NB4 (cell line): ENCODE measurements around the gene KDM4E.

Experiments used
- DNase-seq: peaks from one replicate; pipeline ENCODE4 v3.0.0; 2010; ENCODE audit warnings: low read depth
- H3K4me3 ChIP-seq: one replicate; pipeline ENCODE4 v1.5.1; 2011; ENCODE audit warnings: mild to moderate bottlenecking, low read depth, low read length, moderate library complexity
- CTCF ChIP-seq: IDR thresholded peaks from one replicate; pipeline ENCODE4 v1.5.1; 2012; ENCODE audit warnings: low read depth, low read length
- MAX ChIP-seq: IDR thresholded peaks from 2 replicates; pipeline ENCODE4 v1.6.1; 2011; ENCODE audit warnings: low read depth, low read length
- MYC ChIP-seq: IDR thresholded peaks from 2 replicates; pipeline ENCODE4 v1.6.1; 2011; ENCODE audit warnings: low read depth, low read length
- POLR2A ChIP-seq: IDR thresholded peaks from 2 replicates; pipeline ENCODE4 v1.6.1; 2011; ENCODE audit warnings: mild to moderate bottlenecking; ENCODE audit not compliant: insufficient read length; ENCODE audit errors: extremely low read depth

Gene KDM4E

DNA sequence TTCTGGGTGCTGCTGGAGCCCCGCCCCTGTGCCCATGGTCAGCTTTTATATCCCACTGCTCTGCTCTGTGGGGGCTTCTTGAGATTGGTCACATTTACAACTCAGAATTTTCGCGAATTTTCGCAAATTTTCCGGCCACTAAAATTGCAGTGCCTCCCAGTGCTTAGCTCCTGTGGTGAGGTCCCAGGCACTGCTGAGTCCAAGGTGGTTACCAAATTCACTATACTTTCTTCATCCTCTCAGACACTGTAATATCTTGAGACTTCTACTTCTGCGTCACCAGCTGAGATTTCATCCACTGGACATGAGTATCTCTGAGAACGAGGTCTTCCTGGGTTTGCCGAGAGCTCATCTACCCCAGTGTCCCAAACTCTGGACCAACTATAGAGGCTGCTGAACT, 32.9 kb downstream of the KDM4E start:
- no peak for TF ChIP-seq MYC
- H3K4me3 ChIP-seq = no peak overlapping the region
- DNase-seq = no peak

DNA sequence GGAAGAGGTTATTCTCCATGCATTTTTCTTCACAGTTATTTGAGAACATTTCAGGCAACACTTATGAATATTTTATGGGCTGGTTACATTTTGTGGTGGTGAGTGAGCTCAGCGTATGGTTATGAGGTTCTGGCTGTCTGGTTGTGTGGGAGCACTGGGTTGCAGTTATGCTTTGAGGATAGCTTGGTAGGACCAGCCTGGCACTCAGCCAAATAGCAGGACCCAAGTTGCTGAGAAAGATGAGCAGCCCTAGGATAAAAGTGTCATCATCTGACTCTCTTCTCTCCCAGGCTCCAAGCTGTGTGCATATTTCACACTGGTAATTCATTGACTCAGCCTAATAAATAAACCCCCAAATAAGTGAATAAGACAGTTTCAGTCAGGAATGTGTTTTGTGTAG, 33.6 kb downstream of the KDM4E start:
- TF ChIP-seq MYC (no peak), CTCF (no peak), MAX (no peak), POLR2A (no peak)
- no peak overlapping the region for H3K4me3 ChIP-seq
- no peak for DNase-seq

DNA sequence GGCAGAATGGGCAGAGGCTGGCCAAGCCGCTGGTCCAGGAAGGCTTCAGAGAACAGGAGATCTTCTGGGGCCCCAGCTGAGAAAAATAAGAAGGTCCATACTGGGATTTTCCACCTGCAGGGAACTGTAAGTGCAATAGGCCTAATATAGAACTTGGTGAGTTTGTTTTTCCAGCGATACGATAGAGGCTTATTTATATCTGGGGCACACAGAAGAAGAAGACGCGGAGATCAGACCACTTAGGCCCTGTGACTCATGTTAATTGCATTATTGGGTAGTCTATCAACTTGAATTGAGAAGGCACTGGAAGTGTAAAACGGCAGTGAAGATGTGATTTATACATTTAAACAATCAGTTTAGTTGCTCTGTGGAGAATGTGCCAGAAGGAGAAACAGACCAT, 34.0 kb downstream of the KDM4E start:
- no peak overlapping the region for H3K4me3 ChIP-seq
- DNase-seq = no peak

GRCh38 chr11:95065336-95065735, 40.3 kb downstream of the KDM4E start:
- DNase-seq = no peak
- TF ChIP-seq POLR2A = no peak
- TF ChIP-seq MAX = no peak
- TF ChIP-seq MYC = no peak
- H3K4me3 ChIP-seq = no peak overlapping the region

More for the DNA sequence above, 34.0 kb downstream of the KDM4E start:
- TF ChIP-seq CTCF (no peak), MYC (no peak), MAX (no peak), POLR2A (no peak)

DNA sequence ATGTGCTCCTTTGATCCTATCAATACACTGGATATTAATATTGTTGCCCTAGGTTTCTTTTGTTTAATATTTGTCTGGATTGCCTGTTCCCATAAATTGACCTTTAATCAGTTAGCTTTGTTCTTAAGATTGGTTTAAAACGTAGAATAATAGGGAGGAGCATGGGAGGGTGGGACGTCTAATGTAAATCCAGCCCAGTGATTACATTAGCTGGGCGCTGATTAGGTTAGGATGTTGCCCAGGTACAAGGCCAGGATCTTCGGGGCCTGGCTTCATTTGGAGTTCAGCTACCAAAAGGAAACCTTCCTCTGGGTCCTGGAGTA, 41.6 kb downstream of the KDM4E start, which contains the start of gene SRSF8:
Gene SRSF8, plus strand, starts transcription at position 204 of the 323 bp plus-strand sequence. CDS start 308 bp downstream, outside the sequence.
- TF ChIP-seq POLR2A = no peak
- no peak for TF ChIP-seq CTCF
- no peak for TF ChIP-seq MAX
- no peak for TF ChIP-seq MYC
- DNase-seq = no peak
- H3K4me3 ChIP-seq = peak within 1 kb of the TSS; percentile 93

GRCh38 chr11:95067039-95067840, 42.2 kb downstream of the KDM4E start:
- DNase-seq = peak; percentile 87
- H3K4me3 ChIP-seq = peak overlapping the region; percentile 93
- TF ChIP-seq POLR2A (peak; percentile 57), CTCF (peak; percentile 46), MYC (peak; percentile 79), MAX (no peak; the same call in 1 of the 2 replicates)

DNA sequence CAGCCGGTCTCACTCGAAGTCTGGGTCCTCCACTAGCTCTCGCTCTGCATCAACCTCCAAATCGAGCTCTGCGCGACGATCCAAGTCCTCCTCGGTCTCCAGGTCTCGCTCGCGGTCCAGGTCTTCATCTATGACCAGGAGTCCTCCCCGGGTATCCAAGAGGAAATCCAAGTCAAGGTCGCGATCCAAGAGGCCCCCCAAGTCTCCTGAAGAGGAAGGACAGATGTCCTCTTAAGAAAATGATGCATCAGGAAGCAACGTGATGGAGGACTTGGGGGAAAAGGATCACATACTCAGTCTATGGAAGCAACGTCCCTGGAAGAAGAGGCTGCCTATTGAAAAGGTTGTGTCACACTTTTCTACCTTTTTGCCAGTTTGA, 42.8 kb downstream of the KDM4E start:
- no peak for DNase-seq
- H3K4me3 ChIP-seq = peak overlapping the region; percentile 93
- TF ChIP-seq POLR2A (no peak), MYC (no peak), MAX (peak; percentile 33; the same call in 1 of the 2 replicates), CTCF (no peak)
